MG63 (cell line): ENCODE measurements around the gene SYNJ2. TPM values are rescaled to one million over a fixed set of nuclear protein-coding genes. Genes with fewer than 3 reads are reported as not detected.

ENCODE experiments used
- DNase-seq: peaks from one replicate; pipeline ENCODE4 v3.0.0-alpha.2; 2020
- H3K27me3 ChIP-seq: fragments of 250-450 bp; sonication (Bioruptor Pico); 2 replicates; pipeline ENCODE4 v1.5.1; 2020; ENCODE audit warnings: mild to moderate bottlenecking, moderate library complexity
- H3K36me3 ChIP-seq: fragments of 250-450 bp; sonication (Bioruptor Pico); 2 replicates; pipeline ENCODE4 v1.5.1; 2020; ENCODE audit warnings: mild to moderate bottlenecking, moderate library complexity
- H3K4me3 ChIP-seq: fragments of 250-450 bp; sonication (Bioruptor Pico); 2 replicates; pipeline ENCODE4 v1.5.1; 2020; ENCODE audit warnings: mild to moderate bottlenecking, moderate library complexity
- H3K9me3 ChIP-seq: fragments of 250-450 bp; sonication (Bioruptor Pico); 2 replicates; pipeline ENCODE4 v1.5.1; 2020; ENCODE audit warnings: mild to moderate bottlenecking, moderate library complexity
- total RNA-seq: library from RNA; depleted of rRNA; stranded (reverse); fragments of >200 nt; shearing (Covaris generic); gene quantifications from 2 replicates; pipeline ENCODE4 v1.2.3, GENCODE V29; 2014; ENCODE audit warnings: low replicate concordance; rRNA removed

Gene SYNJ2
- total RNA-seq, 1 experiment from 2014 or later = 35.5 TPM

GRCh38 chr6:158118886-158119285 is 137.2 kb downstream of the SYNJ2 start:
- no peak for DNase-seq
- H3K4me3 ChIP-seq = no peak overlapping the region
- no peaks in the 10 kb centered on the region for H3K27me3 ChIP-seq
- H3K9me3 ChIP-seq = no peaks in the 10 kb centered on the region
- peaks cover 3% of the 10 kb centered on the region; the same call in 1 of the 2 replicates for H3K36me3 ChIP-seq

- H3K27me3 ChIP-seq = no peaks in the 10 kb centered on the region
- H3K9me3 ChIP-seq = no peaks in the 10 kb centered on the region; the same call in 1 of the 2 replicates
- DNase-seq = no peak
- peaks cover 7% of the 10 kb centered on the region for H3K36me3 ChIP-seq
- no peak overlapping the region for H3K4me3 ChIP-seq
Measured at GRCh38 chr6:158121335-158121734, 139.7 kb downstream of the SYNJ2 start.

GRCh38 chr6:158122048-158122447 is 140.4 kb downstream of the SYNJ2 start:
- no peaks in the 10 kb centered on the region; the same call in 1 of the 2 replicates for H3K9me3 ChIP-seq
- no peak overlapping the region for H3K4me3 ChIP-seq
- H3K27me3 ChIP-seq = no peaks in the 10 kb centered on the region
- H3K36me3 ChIP-seq = peaks cover 7% of the 10 kb centered on the region
- no peak for DNase-seq

GRCh38 chr6:158124288-158124687 is 142.6 kb downstream of the SYNJ2 start:
- Histone ChIP-seq H3K36me3 (peaks cover 7% of the 10 kb centered on the region), H3K4me3 (no peak overlapping the region), H3K27me3 (no peaks in the 10 kb centered on the region), H3K9me3 (no peaks in the 10 kb centered on the region; the same call in 1 of the 2 replicates)
- DNase-seq = no peak

GRCh38 chr6:158125271-158125670 is 143.6 kb downstream of the SYNJ2 start:
- DNase-seq = no peak
- peaks cover 7% of the 10 kb centered on the region for H3K36me3 ChIP-seq
- H3K9me3 ChIP-seq = no peaks in the 10 kb centered on the region; the same call in 1 of the 2 replicates
- H3K27me3 ChIP-seq = no peaks in the 10 kb centered on the region
- no peak overlapping the region for H3K4me3 ChIP-seq

GRCh38 chr6:158131926-158132325 is 150.3 kb downstream of the SYNJ2 start:
- DNase-seq = no peak
- Histone ChIP-seq H3K9me3 (no peaks in the 10 kb centered on the region), H3K27me3 (no peaks in the 10 kb centered on the region), H3K4me3 (no peak overlapping the region), H3K36me3 (no peaks in the 10 kb centered on the region; the same call in none of the 2 replicates)

GRCh38 chr6:158142789-158143188 is 161.1 kb downstream of the SYNJ2 start:
- Histone ChIP-seq H3K4me3 (no peak overlapping the region), H3K9me3 (no peaks in the 10 kb centered on the region), H3K36me3 (peaks cover 7% of the 10 kb centered on the region), H3K27me3 (no peaks in the 10 kb centered on the region)
- DNase-seq = peak; percentile 77

- Histone ChIP-seq H3K9me3 (no peaks in the 10 kb centered on the region), H3K27me3 (no peaks in the 10 kb centered on the region), H3K36me3 (peaks cover 7% of the 10 kb centered on the region), H3K4me3 (no peak overlapping the region)
- no peak for DNase-seq
Measured at GRCh38 chr6:158143700-158144099, 162.0 kb downstream of the SYNJ2 start.

Other genes starting within 250 kb of the SYNJ2 start
- gene SNX9, start 158.6 kb upstream of the SYNJ2 start, total RNA-seq = 44.2 and 51.4 TPM in 2 replicates
- gene SERAC1, start 186.4 kb downstream of the SYNJ2 start, total RNA-seq = 5.7 and 10.4 TPM in 2 replicates
- 13.8 and 21.6 TPM in 2 replicates for gene GTF2H5, start 186.5 kb downstream of the SYNJ2 start, total RNA-seq